ENCODE results near the gene RPTOR. TPM values are rescaled to one million over a fixed set of nuclear protein-coding genes. Genes with fewer than 3 reads are reported as not detected.

The RPTOR gene
- total and polyA plus RNA-seq, 10 of the 15 experiments (the other 5 are each of a cell fraction or from before 2014, with no cell fraction given), result 0.18 to 32.1 (median 7.8) TPM

- DNase-seq (ENCODE audit: low read depth, low spot score), result no peak
- Histone ChIP-seq H3K9me3 (replicated peaks; ENCODE audit: control insufficient read depth, insufficient read depth, low read length) (no peaks in the 10 kb centered on the region), H3K4me1 (ENCODE audit: control insufficient read depth, insufficient read depth, low read length) (no peaks in the 10 kb centered on the region), H3K27me3 (replicated peaks in 1 of 2; ENCODE audit: control insufficient read depth in 2 of 2, insufficient read depth in 2 of 2, low read length in 1 of 2) (no peaks in the 10 kb centered on the region), H3K4me3 (no peak overlapping the region), H3K27ac (ENCODE audit: control insufficient read depth, insufficient read depth) (no peak overlapping the region), H3K79me2 (ENCODE audit: control insufficient read depth, insufficient read depth, low read length) (peaks cover 8% of the 10 kb centered on the region), H4K20me1 (ENCODE audit: control insufficient read depth, insufficient read depth) (no peaks in the 10 kb centered on the region), H3K9ac (ENCODE audit: control insufficient read depth, insufficient read depth, low read length) (no peak overlapping the region), H3K36me3 (ENCODE audit: control insufficient read depth in 2 of 2, insufficient read depth in 2 of 2, low read length in 1 of 2) (no peaks in the 10 kb centered on the region; a peak in 1 of 4 replicates), H2AFZ (ENCODE audit: control insufficient read depth, low read depth, low read length) (no peak overlapping the region), H3K4me2 (ENCODE audit: control insufficient read depth, insufficient read depth) (no peak overlapping the region)
- BruUV-seq (replicated peaks), result no TSS peak
- RAD21 ChIA-PET (ENCODE audit: unreplicated experiment), result interaction anchor here (3.6 kb wide), 1 partner anchor 147 kb away, joined by 13 read pairs; no protein-coding TSS in a partner anchor
- no peak for FAIRE-seq
- WGBS (ENCODE audit: insufficient coverage, insufficient replicate concordance, low lambda C conversion rate, missing lambda C conversion rate), result 100% methylated on average over 3 of the region's 4 CpGs
- POLR2A ChIA-PET, result interaction anchor here (0.6 to 0.7 kb wide), 2 partner anchors 30 to 260 kb away, joined by 3 to 4 read pairs; partner anchors contain the start of gene RPTOR
- no peak for ATAC-seq
- in situ Hi-C loops (cut with MboI) (loop anchor here (5.0 kb wide), 1 partner anchor 147 kb away; no protein-coding TSS in a partner anchor), intact Hi-C loops (cut with micrococcal nuclease; ENCODE audit: unreplicated experiment) (loop anchor here (10.0 kb wide), 1 partner anchor 120 kb away; no protein-coding TSS in a partner anchor)
- TF ChIP-seq CREB1 (IDR thresholded peaks at IDR 0.05; ENCODE audit: low read depth) (no peak), E2F8 (IDR thresholded peaks at IDR 0.05; ENCODE audit: low read depth, partially characterized antibody) (no peak), EP300 (IDR thresholded peaks at IDR 0.05; ENCODE audit: borderline replicate concordance in 1 of 2, control insufficient read depth in 1 of 2, low read depth in 2 of 2, low read length in 2 of 2) (no peak), MTA3 (IDR thresholded peaks at IDR 0.05; ENCODE audit: borderline replicate concordance, low read length) (no peak), JUNB (IDR thresholded peaks at IDR 0.05) (no peak), KAT2A (conservative IDR thresholded peaks at IDR 0.05; ENCODE audit: control insufficient read depth, low read depth, low read length) (no peak), TARDBP (IDR thresholded peaks at IDR 0.05; ENCODE audit: borderline replicate concordance) (no peak), KDM1A (IDR thresholded peaks at IDR 0.05; ENCODE audit: borderline replicate concordance) (no peak), STAT3 (IDR thresholded peaks at IDR 0.05; ENCODE audit: low read depth, low read length) (no peak)
- SMC1A ChIA-PET (ENCODE audit: uncharacterized antibody, unreplicated experiment), result interaction anchor here (0.6 to 0.9 kb wide), 2 partner anchors 19 to 253 kb away, joined by 3 to 4 read pairs; no protein-coding TSS in a partner anchor
- CTCF ChIA-PET, result interaction anchor here (0.6 to 4.9 kb wide), 7 partner anchors 9 to 847 kb away, joined by 3 to 61 read pairs (median 3); no protein-coding TSS in a partner anchor
Measured at GRCh38 chr17:80574496-80574895, 29.9 kb downstream of the RPTOR start.
